ENCODE results near the gene RXRG.
"Not testable (repeated sequence)": the region's sequence is repeated elsewhere in the genome, so short reads cannot be mapped to it uniquely, and the experiment has no call there.

Gene RXRG

GRCh38 chr1:165463978-165464377, 19.1 kb upstream of the RXRG start:
- Mint-ChIP-seq H3K27me3 (peaks cover 12% of the 10 kb centered on the region), H3K4me3 (no peak overlapping the region), H3K27ac (no peak overlapping the region), H3K9me3 (no peaks in the 10 kb centered on the region), H3K36me3 (ENCODE audit: low read depth) (no peaks in the 10 kb centered on the region), H3K4me1 (no peaks in the 10 kb centered on the region)
- DNase-seq (no peak), ATAC-seq (no peak)

GRCh38 chr1:165459683-165460082, 14.8 kb upstream of the RXRG start:
- not testable (repeated sequence) for H3K4me1 Mint-ChIP-seq; H3K36me3 Mint-ChIP-seq (ENCODE audit: low read depth); ATAC-seq; H3K27ac Mint-ChIP-seq; H3K4me3 Mint-ChIP-seq; H3K9me3 Mint-ChIP-seq; DNase-seq
- peaks cover 13% of the 10 kb centered on the region for H3K27me3 Mint-ChIP-seq

- Mint-ChIP-seq H3K27me3 (peaks cover 13% of the 10 kb centered on the region), H3K9me3 (no peaks in the 10 kb centered on the region), H3K4me3 (no peak overlapping the region), H3K36me3 (ENCODE audit: low read depth) (no peaks in the 10 kb centered on the region), H3K4me1 (no peaks in the 10 kb centered on the region), H3K27ac (no peak overlapping the region)
- DNase-seq (no peak), ATAC-seq (no peak)
These were observed 11.9 kb upstream of the RXRG start for GRCh38 chr1:165456861-165457260.

GRCh38 chr1:165456114-165456513, 11.2 kb upstream of the RXRG start:
- DNase-seq (no peak), ATAC-seq (no peak)
- Mint-ChIP-seq H3K27ac (no peak overlapping the region), H3K4me3 (no peak overlapping the region), H3K4me1 (no peaks in the 10 kb centered on the region), H3K27me3 (peaks cover 13% of the 10 kb centered on the region), H3K9me3 (no peaks in the 10 kb centered on the region), H3K36me3 (ENCODE audit: low read depth) (no peaks in the 10 kb centered on the region)

- no peaks in the 10 kb centered on the region for H3K9me3 Mint-ChIP-seq
- H3K27ac Mint-ChIP-seq = no peak overlapping the region
- no peak for DNase-seq
- no peak overlapping the region for H3K4me3 Mint-ChIP-seq
- peaks cover 15% of the 10 kb centered on the region for H3K27me3 Mint-ChIP-seq
- peak; percentile 33 for ATAC-seq
- H3K36me3 Mint-ChIP-seq (ENCODE audit: low read depth) = no peaks in the 10 kb centered on the region
- no peaks in the 10 kb centered on the region for H3K4me1 Mint-ChIP-seq
These were observed 10.2 kb upstream of the RXRG start for GRCh38 chr1:165455111-165455510.

- H3K27ac Mint-ChIP-seq = no peak overlapping the region
- peaks cover 15% of the 10 kb centered on the region for H3K27me3 Mint-ChIP-seq
- ATAC-seq (no peak), DNase-seq (no peak)
- no peaks in the 10 kb centered on the region for H3K4me1 Mint-ChIP-seq
- no peaks in the 10 kb centered on the region for H3K9me3 Mint-ChIP-seq
- no peak overlapping the region for H3K4me3 Mint-ChIP-seq
- no peaks in the 10 kb centered on the region for H3K36me3 Mint-ChIP-seq (ENCODE audit: low read depth)
These were observed 9.2 kb upstream of the RXRG start for GRCh38 chr1:165454091-165454610.

- Mint-ChIP-seq H3K9me3 (no peaks in the 10 kb centered on the region), H3K4me3 (no peak overlapping the region), H3K4me1 (no peaks in the 10 kb centered on the region), H3K27me3 (peaks cover 17% of the 10 kb centered on the region), H3K27ac (no peak overlapping the region), H3K36me3 (ENCODE audit: low read depth) (no peaks in the 10 kb centered on the region)
- ATAC-seq (no peak), DNase-seq (no peak)
These were observed 7.6 kb upstream of the RXRG start for GRCh38 chr1:165452336-165453130.

GRCh38 chr1:165451691-165452090, 6.8 kb upstream of the RXRG start:
- Mint-ChIP-seq H3K27me3 (peaks cover 25% of the 10 kb centered on the region), H3K36me3 (ENCODE audit: low read depth) (no peaks in the 10 kb centered on the region), H3K4me3 (no peak overlapping the region), H3K9me3 (no peaks in the 10 kb centered on the region), H3K27ac (no peak overlapping the region), H3K4me1 (no peaks in the 10 kb centered on the region)
- DNase-seq (no peak), ATAC-seq (no peak)

GRCh38 chr1:165449131-165449530, 4.2 kb upstream of the RXRG start:
- Mint-ChIP-seq H3K27ac (no peak overlapping the region), H3K27me3 (peaks cover 22% of the 10 kb centered on the region), H3K36me3 (ENCODE audit: low read depth) (no peaks in the 10 kb centered on the region), H3K9me3 (no peaks in the 10 kb centered on the region), H3K4me3 (no peak overlapping the region), H3K4me1 (no peaks in the 10 kb centered on the region)
- ATAC-seq (no peak), DNase-seq (no peak)

- ATAC-seq = no peak
- no peaks in the 10 kb centered on the region for H3K36me3 Mint-ChIP-seq (ENCODE audit: low read depth)
- no peak overlapping the region for H3K27ac Mint-ChIP-seq
- H3K4me3 Mint-ChIP-seq = no peak overlapping the region
- H3K9me3 Mint-ChIP-seq = no peaks in the 10 kb centered on the region
- no peak for DNase-seq
- H3K27me3 Mint-ChIP-seq = peaks cover 27% of the 10 kb centered on the region
- H3K4me1 Mint-ChIP-seq = no peaks in the 10 kb centered on the region
These were observed 462 bp upstream of the RXRG start for GRCh38 chr1:165445388-165445787.

GRCh38 chr1:165443539-165444311, 1.2 kb downstream of the RXRG start:
- ATAC-seq (peak; percentile 29), DNase-seq (no peak)
- no peak overlapping the region for H3K4me3 Mint-ChIP-seq
- peaks cover 27% of the 10 kb centered on the region for H3K27me3 Mint-ChIP-seq
- no peaks in the 10 kb centered on the region for H3K9me3 Mint-ChIP-seq
- no peak overlapping the region for H3K27ac Mint-ChIP-seq
- no peaks in the 10 kb centered on the region for H3K36me3 Mint-ChIP-seq (ENCODE audit: low read depth)
- H3K4me1 Mint-ChIP-seq = no peaks in the 10 kb centered on the region

- no peak for DNase-seq
- Mint-ChIP-seq H3K9me3 (no peaks in the 10 kb centered on the region), H3K36me3 (ENCODE audit: low read depth) (no peaks in the 10 kb centered on the region), H3K4me3 (no peak overlapping the region), H3K27me3 (peaks cover 19% of the 10 kb centered on the region), H3K4me1 (no peaks in the 10 kb centered on the region), H3K27ac (no peak overlapping the region)
- no peak for ATAC-seq
These were observed 2.3 kb downstream of the RXRG start for GRCh38 chr1:165442653-165443052.

- ATAC-seq (no peak), DNase-seq (no peak)
- H3K27me3 Mint-ChIP-seq = peaks cover 17% of the 10 kb centered on the region
- no peak overlapping the region for H3K27ac Mint-ChIP-seq
- H3K36me3 Mint-ChIP-seq (ENCODE audit: low read depth) = no peaks in the 10 kb centered on the region
- no peaks in the 10 kb centered on the region for H3K4me1 Mint-ChIP-seq
- no peaks in the 10 kb centered on the region for H3K9me3 Mint-ChIP-seq
- no peak overlapping the region for H3K4me3 Mint-ChIP-seq
These were observed 2.9 kb downstream of the RXRG start for GRCh38 chr1:165442053-165442452.

- Mint-ChIP-seq H3K36me3 (ENCODE audit: low read depth) (no peaks in the 10 kb centered on the region), H3K27me3 (peaks cover 16% of the 10 kb centered on the region), H3K9me3 (no peaks in the 10 kb centered on the region), H3K27ac (no peak overlapping the region), H3K4me1 (no peaks in the 10 kb centered on the region), H3K4me3 (no peak overlapping the region)
- ATAC-seq (no peak), DNase-seq (no peak)
These were observed 3.6 kb downstream of the RXRG start for GRCh38 chr1:165441166-165441880.
